PFSK-1 (cell line): ENCODE measurements around the gene SLC9A4. TPM values are rescaled to one million over a fixed set of nuclear protein-coding genes. Genes with fewer than 3 reads are reported as not detected.

Experiments used
- FOXP2 ChIP-seq: optimal IDR thresholded peaks from 2 replicates; pipeline ENCODE3; 2011; ENCODE audit warnings: borderline replicate concordance, control low read depth, inconsistent platforms; ENCODE audit not compliant: insufficient read depth; ENCODE audit errors: extremely low read length, extremely low read depth
- POLR2AphosphoS5 ChIP-seq: IDR thresholded peaks from 2 replicates; pipeline ENCODE4 v1.6.1; 2012; ENCODE audit warnings: low read depth, mild to moderate bottlenecking, control low read depth, low read length, moderate library complexity
- SIN3A ChIP-seq: IDR thresholded peaks from 2 replicates; pipeline ENCODE4 v1.6.1; 2012; ENCODE audit warnings: mild to moderate bottlenecking, low read length, moderate library complexity, borderline replicate concordance; ENCODE audit not compliant: insufficient read depth
- TAF1 ChIP-seq: IDR thresholded peaks from 2 replicates; pipeline ENCODE4 v1.6.1; 2012; ENCODE audit warnings: low read length, control low read depth, borderline replicate concordance; ENCODE audit not compliant: insufficient read depth
- polyA plus RNA-seq: library from polyadenylated mRNA; unstranded; fragments of >200 nt; gene quantifications from one replicate; pipeline ENCODE4 v1.2.1, GENCODE V29; 2012; ENCODE audit warnings: low read depth, missing spikeins; ENCODE audit not compliant: insufficient read length
- TF ChIP-seq, protein P1 (sequence below), 2 experiments: IDR thresholded peaks; 2 replicates each; pipeline versions ENCODE4 v1.6.1 to v1.8.0; 2011 to 2012; ENCODE audit warnings: low read depth in 2 of 2, low read length in 2 of 2, control low read depth in 1 of 2, inconsistent platforms in 1 of 2, mild to moderate bottlenecking in 1 of 2, moderate library complexity in 1 of 2; ENCODE audit not compliant: insufficient read depth in 1 of 2

The SLC9A4 gene, protein sequence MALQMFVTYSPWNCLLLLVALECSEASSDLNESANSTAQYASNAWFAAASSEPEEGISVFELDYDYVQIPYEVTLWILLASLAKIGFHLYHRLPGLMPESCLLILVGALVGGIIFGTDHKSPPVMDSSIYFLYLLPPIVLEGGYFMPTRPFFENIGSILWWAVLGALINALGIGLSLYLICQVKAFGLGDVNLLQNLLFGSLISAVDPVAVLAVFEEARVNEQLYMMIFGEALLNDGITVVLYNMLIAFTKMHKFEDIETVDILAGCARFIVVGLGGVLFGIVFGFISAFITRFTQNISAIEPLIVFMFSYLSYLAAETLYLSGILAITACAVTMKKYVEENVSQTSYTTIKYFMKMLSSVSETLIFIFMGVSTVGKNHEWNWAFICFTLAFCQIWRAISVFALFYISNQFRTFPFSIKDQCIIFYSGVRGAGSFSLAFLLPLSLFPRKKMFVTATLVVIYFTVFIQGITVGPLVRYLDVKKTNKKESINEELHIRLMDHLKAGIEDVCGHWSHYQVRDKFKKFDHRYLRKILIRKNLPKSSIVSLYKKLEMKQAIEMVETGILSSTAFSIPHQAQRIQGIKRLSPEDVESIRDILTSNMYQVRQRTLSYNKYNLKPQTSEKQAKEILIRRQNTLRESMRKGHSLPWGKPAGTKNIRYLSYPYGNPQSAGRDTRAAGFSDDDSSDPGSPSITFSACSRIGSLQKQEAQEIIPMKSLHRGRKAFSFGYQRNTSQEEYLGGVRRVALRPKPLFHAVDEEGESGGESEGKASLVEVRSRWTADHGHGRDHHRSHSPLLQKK
- polyA plus RNA-seq = not detected

DNA sequence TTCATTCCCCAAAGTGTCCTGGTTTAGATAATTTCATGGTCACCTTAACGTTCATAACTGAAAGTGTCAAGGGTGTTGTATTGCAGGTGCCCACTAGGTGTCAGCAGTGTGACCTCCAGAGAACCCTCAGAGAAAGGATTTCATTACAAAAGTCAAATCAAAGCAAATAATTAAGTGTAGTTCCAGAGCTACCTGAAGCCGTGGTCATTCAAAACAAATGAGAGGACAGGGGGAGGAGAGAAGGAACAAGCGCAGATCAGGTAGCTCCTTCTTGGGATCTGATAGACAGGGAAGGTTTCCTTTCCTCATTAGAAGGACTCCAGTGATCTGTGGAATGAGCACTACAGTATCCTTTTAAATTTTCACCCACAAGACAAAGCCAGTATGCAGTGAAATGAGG is at the start of gene SLC9A4:
Gene SLC9A4 (plus strand): TSS at position 207 of the 400 bp plus-strand sequence. CDS start 534 bp downstream, outside the sequence.
- TF ChIP-seq, protein P1, sequence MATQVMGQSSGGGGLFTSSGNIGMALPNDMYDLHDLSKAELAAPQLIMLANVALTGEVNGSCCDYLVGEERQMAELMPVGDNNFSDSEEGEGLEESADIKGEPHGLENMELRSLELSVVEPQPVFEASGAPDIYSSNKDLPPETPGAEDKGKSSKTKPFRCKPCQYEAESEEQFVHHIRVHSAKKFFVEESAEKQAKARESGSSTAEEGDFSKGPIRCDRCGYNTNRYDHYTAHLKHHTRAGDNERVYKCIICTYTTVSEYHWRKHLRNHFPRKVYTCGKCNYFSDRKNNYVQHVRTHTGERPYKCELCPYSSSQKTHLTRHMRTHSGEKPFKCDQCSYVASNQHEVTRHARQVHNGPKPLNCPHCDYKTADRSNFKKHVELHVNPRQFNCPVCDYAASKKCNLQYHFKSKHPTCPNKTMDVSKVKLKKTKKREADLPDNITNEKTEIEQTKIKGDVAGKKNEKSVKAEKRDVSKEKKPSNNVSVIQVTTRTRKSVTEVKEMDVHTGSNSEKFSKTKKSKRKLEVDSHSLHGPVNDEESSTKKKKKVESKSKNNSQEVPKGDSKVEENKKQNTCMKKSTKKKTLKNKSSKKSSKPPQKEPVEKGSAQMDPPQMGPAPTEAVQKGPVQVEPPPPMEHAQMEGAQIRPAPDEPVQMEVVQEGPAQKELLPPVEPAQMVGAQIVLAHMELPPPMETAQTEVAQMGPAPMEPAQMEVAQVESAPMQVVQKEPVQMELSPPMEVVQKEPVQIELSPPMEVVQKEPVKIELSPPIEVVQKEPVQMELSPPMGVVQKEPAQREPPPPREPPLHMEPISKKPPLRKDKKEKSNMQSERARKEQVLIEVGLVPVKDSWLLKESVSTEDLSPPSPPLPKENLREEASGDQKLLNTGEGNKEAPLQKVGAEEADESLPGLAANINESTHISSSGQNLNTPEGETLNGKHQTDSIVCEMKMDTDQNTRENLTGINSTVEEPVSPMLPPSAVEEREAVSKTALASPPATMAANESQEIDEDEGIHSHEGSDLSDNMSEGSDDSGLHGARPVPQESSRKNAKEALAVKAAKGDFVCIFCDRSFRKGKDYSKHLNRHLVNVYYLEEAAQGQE (IDR thresholded peaks at IDR 0.05; ENCODE audit: insufficient read depth in 1 of 2, low read depth in 2 of 2, low read length in 2 of 2) = no peak
- no peak for TF ChIP-seq POLR2AphosphoS5

DNA sequence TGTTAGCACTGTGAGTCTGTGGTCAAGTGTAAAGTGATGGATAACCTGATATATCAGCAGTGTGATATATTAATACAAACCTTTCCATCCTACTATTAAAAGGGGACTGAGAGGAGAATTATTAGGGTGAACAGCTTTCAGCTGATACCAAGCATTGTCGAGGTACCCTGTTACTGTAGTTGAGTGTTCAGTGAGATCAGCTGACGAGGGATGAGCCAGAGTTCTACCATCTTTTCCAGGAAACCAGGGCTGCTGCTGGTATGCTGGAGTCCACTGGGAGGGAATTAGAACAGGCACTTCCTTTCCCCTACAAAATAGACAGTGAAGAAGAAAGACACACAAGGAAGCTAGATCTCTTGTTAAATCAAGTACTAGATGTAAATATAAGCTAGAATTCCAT is 49.7 kb upstream of the SLC9A4 start:
- TF ChIP-seq, protein P1 (IDR thresholded peaks at IDR 0.05; ENCODE audit: insufficient read depth in 1 of 2, low read depth in 2 of 2, low read length in 2 of 2) = no peak
- no peak for TF ChIP-seq POLR2AphosphoS5
- no peak for TF ChIP-seq TAF1
- no peak for TF ChIP-seq SIN3A
- no peak for TF ChIP-seq FOXP2

DNA sequence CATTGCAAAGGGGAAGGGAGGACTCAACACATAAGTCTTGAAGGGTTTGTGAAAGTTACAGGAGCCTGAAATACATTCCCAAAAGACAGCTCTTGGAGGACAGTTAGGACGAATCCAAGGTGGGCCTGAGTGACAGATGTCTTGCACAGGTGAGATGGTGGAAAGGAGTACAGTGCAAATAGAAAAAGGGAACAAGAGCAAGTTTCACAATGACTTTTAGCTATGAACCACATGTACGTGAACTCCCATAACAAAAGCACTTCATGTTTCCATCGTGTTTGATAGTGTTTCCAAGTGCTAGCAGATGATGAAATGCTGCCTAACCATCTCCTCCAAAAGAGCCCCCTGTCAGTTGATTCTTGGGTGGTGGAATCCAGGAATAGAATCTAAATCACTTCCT is 48.3 kb upstream of the SLC9A4 start:
- TF ChIP-seq POLR2AphosphoS5 = no peak
- TF ChIP-seq, protein P1 (IDR thresholded peaks at IDR 0.05; ENCODE audit: insufficient read depth in 1 of 2, low read depth in 2 of 2, low read length in 2 of 2) = no peak
- no peak for TF ChIP-seq TAF1
- no peak for TF ChIP-seq FOXP2
- TF ChIP-seq SIN3A = no peak

DNA sequence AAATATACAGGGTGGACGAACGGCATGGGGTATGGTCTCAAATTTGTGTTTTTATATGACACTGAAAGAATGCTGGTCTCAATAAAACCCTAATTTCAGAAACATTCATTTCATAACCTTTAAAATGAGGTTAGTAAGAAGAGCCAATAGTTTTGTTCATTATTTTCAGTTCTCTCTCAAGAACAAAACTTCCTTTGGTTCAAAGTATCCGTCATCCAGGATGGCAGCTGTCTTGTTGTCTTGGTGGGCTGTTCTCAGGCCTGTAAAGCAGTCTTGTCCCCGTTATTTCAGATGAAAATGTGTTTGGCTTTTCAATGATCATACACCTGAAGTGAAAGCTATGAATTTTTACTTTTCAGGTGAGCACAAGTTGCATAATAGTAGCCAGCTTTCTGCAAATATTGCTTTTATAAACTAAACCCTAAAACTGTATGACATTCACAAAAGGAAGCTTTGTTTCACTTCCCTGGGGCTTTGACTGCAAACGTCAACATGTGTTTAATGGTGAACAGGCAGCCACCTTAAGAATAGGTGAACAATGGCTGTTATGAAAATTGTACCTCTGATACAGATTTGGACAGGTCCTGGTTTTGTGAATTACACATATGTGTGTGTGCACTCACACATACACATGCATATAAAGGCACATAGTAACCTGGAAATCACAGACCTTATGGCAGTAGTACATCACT is 47.4 kb upstream of the SLC9A4 start:
- no peak for TF ChIP-seq SIN3A
- no peak for TF ChIP-seq POLR2AphosphoS5
- TF ChIP-seq, protein P1 (IDR thresholded peaks at IDR 0.05; ENCODE audit: insufficient read depth in 1 of 2, low read depth in 2 of 2, low read length in 2 of 2) = no peak
- no peak for TF ChIP-seq FOXP2
- no peak for TF ChIP-seq TAF1
